GM12872 (cell line): ENCODE data around the gene CDH2.

ENCODE experiments used
- CTCF ChIP-seq: IDR thresholded peaks from 3 replicates; pipeline ENCODE4 v1.5.1; 2011; ENCODE audit warnings: low read depth, mild to moderate bottlenecking, low read length, moderate library complexity; ENCODE audit not compliant: insufficient read depth

The CDH2 gene

GRCh38 chr18:28005164-28005563, 171.8 kb downstream of the CDH2 start:
- no peak for TF ChIP-seq CTCF

GRCh38 chr18:28004606-28005005, 172.3 kb downstream of the CDH2 start:
- no peak for TF ChIP-seq CTCF

GRCh38 chr18:28003451-28003850, 173.5 kb downstream of the CDH2 start:
- TF ChIP-seq CTCF, result no peak

- TF ChIP-seq CTCF, result no peak
These were observed 174.1 kb downstream of the CDH2 start for GRCh38 chr18:28002841-28003240.

GRCh38 chr18:27996801-27997272, 180.1 kb downstream of the CDH2 start:
- TF ChIP-seq CTCF, result no peak

GRCh38 chr18:27995770-27996502, 181.0 kb downstream of the CDH2 start:
- no peak for TF ChIP-seq CTCF

GRCh38 chr18:27994571-27994970, 182.4 kb downstream of the CDH2 start:
- TF ChIP-seq CTCF, result no peak
